Retinal pigment epithelial cell (primary cell): ENCODE results near the gene NPPC.
A peak's percentile ranks its signal among the peaks of the same experiment; 100 is the strongest.

Source experiments
- DNase-seq: peaks from one replicate; pipeline ENCODE4 v3.0.0-alpha.2; 2010; ENCODE audit warnings: low read depth
- H3K4me3 ChIP-seq: 2 replicates; pipeline ENCODE4 v1.5.1; 2011; ENCODE audit warnings: mild to moderate bottlenecking, low read length, control low read depth, moderate library complexity
- CTCF ChIP-seq: conservative IDR thresholded peaks from 2 replicates; pipeline ENCODE4 v1.5.1; 2011; ENCODE audit warnings: low read depth, low read length, control low read depth, inconsistent platforms

Gene NPPC

GRCh38 chr2:231900972-231901371, 25.2 kb downstream of the NPPC start:
- DNase-seq = no peak
- TF ChIP-seq CTCF = no peak
- H3K4me3 ChIP-seq = no peak overlapping the region

- peak; percentile 97 for TF ChIP-seq CTCF
- DNase-seq = peak; percentile 9
These were observed 25.7 kb downstream of the NPPC start for GRCh38 chr2:231900486-231900942.

GRCh38 chr2:231894566-231895380, 31.4 kb downstream of the NPPC start:
- no peak for TF ChIP-seq CTCF
- H3K4me3 ChIP-seq = no peak overlapping the region
- DNase-seq = no peak

More at GRCh38 chr2:231900486-231900942, 25.7 kb downstream of the NPPC start:
- no peak overlapping the region for H3K4me3 ChIP-seq

- TF ChIP-seq CTCF = no peak
- H3K4me3 ChIP-seq = no peak overlapping the region
- DNase-seq = no peak
These were observed 34.7 kb downstream of the NPPC start for GRCh38 chr2:231891514-231891905.

- no peak for DNase-seq
- TF ChIP-seq CTCF = no peak
These were observed 35.2 kb downstream of the NPPC start for GRCh38 chr2:231890896-231891513.

GRCh38 chr2:231887756-231888155, 38.4 kb downstream of the NPPC start:
- no peak for TF ChIP-seq CTCF
- no peak overlapping the region for H3K4me3 ChIP-seq
- DNase-seq = no peak

More at GRCh38 chr2:231890896-231891513, 35.2 kb downstream of the NPPC start:
- H3K4me3 ChIP-seq = no peak overlapping the region
